HG03280 (cell line): ENCODE results near the gene CLK2.

Experiments used
- ATAC-seq: cut with Tn5 transposase; IDR thresholded peaks from one replicate; pipeline ENCODE4 v1.9.1; 2021; ENCODE audit warnings: mild to moderate bottlenecking, moderate library complexity; ENCODE audit not compliant: unreplicated experiment

CLK2 gene

DNA sequence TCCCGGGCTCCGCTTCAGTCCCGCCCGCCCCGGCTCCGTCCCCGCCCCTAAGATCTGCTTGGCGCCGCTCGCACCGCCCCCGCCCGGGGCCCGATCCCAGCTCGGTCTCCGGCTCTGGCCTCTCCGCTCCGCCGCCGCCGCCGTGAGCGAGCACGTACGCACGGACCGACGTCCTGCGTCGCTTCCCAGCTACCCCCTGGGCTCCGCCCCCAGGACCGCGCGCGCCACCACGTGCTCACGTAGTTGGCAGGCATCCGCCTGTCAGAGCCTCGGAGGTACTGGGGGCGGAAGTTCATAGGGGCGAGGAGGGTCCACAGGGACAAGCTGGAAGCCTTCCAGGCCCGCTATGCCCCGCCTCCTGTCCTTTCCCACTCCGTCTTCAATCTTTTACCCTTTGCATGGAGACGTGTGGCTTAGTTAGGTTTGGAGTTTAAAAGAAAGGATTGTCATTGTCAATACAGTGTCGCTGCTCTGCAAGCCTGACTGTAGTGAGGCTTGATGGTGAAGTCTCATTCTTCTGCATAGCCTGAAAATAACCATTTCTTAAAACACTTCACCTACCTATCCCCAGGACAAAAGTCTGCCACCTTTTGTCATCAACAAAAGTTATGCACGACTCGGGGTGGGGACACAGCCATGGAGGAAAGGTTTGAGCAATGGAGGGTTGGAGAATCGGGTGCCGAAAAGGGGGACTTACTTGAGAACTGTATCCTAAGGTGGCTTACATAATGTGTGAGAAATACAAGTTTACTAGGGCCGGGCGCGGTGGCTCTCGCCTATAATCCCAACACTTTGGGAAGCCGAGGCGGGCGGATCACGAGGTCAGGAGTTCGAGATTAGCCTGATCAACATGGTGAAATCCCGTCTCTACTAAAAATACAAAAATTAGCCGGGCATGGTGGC lies at the start of gene CLK2:
Gene CLK2 (minus strand): TSS at position 162 of the 903 bp plus-strand sequence. CDS start 2,527 bp downstream, outside the sequence.
- ATAC-seq = peak; percentile 83

DNA sequence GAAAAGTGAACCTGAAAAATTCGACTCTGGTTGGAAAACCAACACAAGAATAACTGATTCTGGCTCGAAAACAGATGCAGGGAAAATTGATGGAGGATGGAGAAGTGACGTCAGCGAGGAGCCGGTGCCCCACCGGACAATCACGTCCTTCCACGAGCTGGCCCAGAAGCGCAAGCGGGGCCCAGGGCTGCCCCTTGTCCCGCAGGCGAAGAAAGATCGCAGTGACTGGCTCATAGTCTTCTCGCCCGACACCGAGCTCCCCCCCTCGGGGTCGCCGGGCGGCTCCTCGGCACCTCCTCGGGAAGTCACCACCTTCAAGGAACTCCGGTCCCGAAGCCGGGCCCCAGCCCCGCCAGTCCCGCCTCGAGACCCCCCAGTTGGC lies 49.3 kb upstream of the CLK2 start:
- ATAC-seq = no peak

DNA sequence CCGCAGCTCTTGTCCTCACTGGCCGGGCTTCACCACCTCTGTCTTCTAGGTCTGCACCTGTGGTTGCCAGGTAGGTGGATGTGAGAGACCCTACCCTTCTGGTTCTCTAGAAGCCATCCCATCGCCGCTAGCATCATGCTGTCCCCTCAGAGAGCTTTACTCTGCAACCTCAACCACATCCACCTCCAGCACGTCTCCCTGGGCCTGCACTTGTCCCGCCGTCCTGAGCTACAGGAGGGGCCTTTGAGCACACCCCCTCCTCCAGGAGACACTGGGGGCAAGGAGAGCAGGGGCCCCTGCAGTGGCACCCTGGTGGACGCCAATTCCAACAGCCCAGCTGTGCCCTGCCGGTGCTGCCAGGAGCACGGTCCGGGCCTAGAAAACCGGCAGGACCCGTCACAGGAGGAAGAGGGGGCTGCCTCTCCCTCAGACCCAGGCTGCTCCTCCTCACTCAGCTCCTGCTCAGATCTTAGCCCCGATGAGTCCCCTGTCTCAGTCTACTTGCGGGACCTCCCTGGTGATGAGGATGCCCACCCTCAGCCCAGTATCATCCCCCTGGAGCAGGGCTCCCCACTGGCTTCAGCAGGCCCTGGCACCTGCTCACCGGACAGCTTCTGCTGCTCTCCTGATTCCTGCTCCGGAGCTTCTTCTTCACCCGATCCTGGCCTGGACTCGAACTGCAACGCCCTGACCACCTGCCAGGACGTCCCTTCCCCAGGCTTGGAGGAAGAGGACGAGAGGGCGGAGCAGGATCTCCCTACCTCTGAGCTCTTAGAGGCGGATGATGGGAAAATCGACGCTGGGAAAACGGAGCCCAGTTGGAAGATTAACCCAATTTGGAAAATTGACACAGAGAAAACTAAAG lies 48.6 kb upstream of the CLK2 start:
- no peak for ATAC-seq

DNA sequence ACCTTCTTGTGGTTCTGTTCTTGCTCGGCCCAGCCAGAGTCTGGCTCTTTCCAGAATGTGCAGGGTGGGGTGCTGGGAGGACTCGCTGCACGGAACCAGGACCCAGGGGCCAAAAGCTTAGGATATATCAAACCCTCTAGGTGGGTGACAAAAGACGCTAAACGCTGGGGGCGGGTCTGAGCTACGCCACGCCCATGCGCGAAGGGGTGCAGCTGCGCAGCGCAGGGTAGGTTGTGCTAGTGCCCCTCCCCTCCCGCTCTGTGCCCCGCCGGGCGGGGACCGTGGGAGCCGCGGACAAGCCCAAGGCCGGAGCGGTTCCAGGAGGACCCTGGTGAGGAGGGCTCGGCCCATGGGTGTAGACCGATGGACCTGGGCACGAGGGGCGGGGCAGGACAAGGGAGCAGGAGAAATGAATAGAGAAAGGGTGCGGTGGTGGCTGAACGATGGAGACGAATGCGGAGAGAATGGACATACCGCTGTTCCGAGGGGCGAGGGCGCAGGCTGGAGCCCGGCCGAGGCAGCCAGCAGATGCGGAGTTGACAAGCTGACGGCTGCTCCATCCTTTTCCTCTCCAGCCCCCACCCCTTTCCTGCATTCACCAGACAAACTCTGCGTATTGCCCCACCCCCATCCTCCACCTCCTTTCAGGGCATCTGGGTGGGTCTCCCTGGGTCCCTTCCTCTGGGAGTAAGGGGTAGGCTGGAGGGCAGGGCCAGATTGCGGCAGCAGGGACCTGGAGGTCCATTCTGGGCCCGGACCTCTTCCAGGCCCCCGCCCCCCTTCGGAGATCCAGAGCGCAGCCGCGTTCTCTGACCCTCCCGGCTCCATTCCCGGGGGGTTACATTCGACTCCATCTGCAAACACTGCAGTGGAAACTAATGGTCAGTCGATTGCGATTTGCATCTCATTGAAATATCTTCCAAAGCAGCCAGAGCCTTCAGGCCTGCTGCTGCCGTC lies 47.6 kb upstream of the CLK2 start, which contains the start of gene RUSC1:
Gene RUSC1 (plus strand): TSS at position 234 of the 957 bp plus-strand sequence. CDS start 880 bp downstream, outside the sequence.
- no peak for ATAC-seq

DNA sequence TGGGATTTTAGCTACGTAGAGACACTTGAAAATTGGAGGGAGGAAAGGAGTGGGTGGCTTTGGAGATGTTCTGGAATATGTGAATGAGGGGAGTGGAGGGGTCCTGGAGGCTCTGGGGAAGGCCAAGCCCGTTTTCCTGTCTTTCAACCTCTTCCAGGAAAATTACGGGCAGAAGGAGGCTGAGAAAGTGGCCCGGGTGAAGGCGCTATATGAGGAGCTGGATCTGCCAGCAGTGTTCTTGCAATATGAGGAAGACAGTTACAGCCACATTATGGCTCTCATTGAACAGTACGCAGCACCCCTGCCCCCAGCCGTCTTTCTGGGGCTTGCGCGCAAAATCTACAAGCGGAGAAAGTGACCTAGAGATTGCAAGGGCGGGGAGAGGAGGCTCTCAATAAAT lies 46.9 kb upstream of the CLK2 start:
- ATAC-seq = no peak

DNA sequence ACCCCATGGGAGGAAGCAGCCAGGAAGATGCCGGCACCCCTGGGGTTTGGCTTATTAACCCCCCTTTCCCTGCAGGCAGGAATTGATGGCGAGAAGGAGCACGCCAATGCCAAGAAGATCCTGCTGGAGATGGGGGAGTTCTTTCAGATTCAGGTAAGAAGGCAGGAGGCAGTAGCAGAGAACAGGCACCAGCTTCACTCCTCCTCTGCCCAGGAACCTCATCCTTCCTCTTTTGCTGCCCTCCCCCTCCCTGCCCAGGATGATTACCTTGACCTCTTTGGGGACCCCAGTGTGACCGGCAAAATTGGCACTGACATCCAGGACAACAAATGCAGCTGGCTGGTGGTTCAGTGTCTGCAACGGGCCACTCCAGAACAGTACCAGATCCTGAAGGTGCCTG lies 46.2 kb upstream of the CLK2 start:
- no peak for ATAC-seq

DNA sequence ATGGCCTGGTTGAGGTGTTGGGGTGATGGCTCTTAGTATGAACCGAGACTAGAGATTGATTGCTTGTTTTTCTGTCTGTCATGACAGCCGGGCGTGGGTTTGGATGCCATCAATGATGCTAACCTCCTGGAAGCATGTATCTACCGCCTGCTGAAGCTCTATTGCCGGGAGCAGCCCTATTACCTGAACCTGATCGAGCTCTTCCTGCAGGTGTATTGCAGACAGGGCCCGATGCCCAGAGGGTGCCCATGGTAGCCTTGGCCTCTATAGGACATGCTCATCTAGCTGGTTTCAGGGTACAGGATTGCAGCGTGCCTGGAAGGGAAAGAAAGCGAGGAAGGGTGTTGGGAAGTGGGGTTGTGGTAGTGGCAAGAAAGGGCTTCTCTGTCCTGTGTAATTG lies 44.8 kb upstream of the CLK2 start:
- no peak for ATAC-seq

DNA sequence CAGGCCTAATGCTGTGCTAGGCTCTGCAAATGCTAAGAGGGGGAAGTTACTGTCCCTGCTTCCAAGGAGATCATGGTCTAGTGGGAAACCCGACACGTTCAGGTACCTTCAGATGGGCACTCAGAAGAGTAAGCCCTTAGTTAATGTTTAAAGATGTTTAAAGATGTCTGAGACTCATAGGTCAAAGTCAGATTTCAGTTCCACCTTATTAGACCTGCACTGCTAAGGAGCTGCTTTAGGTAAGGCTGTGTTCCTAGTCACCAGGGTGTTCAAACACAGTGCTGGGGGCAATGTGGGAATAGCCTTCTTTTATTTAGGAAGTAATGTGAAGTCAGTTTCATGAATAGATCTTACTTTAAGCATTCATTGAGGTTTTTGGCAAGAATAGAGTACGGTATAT lies 43.6 kb upstream of the CLK2 start:
- no peak for ATAC-seq

DNA sequence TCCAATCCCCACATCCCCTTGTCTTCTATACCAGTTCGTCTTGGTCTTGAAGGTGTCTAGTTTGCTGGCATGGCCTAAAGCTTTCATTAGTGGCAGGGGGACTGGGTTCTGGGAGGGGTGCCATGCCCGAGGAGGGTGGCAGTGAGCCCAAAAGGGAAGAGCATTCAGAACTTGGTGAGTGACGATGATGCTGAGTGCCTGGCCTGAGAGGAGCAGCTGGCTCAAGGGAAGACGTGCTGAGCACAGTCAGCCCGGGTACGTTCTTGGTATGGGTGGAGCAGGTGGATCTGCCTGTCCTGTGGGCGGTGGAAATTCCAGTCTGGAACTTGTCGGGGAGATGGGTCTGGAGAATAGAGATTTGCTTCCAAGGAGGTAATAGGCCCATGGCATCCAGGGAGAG lies 40.0 kb upstream of the CLK2 start:
- no peak for ATAC-seq

DNA sequence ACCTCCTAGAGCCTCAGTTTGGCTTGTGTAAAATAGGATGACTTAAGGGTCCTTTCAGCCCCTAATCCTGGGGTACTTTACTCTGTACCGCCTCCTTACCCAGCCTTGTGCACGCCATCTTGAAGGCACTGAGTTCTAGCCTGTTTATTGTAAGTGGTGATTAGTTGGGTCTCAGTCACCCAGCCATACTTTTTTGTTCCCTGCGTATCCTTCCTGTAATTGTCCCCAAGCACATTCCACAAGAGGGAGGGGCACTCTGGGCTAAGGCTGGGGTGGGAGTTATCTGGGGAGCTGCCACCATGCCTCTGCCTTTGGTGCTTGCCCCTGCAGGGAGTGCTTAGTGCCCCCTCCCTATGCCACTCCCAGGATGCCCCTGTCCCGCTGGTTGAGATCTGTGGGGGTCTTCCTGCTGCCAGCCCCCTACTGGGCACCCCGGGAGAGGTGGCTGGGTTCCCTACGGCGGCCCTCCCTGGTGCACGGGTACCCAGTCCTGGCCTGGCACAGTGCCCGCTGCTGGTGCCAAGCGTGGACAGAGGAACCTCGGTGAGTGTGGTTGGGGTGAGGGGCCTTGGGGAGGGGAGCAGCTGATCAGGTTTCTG lies 36.2 kb upstream of the CLK2 start:
- ATAC-seq = no peak

DNA sequence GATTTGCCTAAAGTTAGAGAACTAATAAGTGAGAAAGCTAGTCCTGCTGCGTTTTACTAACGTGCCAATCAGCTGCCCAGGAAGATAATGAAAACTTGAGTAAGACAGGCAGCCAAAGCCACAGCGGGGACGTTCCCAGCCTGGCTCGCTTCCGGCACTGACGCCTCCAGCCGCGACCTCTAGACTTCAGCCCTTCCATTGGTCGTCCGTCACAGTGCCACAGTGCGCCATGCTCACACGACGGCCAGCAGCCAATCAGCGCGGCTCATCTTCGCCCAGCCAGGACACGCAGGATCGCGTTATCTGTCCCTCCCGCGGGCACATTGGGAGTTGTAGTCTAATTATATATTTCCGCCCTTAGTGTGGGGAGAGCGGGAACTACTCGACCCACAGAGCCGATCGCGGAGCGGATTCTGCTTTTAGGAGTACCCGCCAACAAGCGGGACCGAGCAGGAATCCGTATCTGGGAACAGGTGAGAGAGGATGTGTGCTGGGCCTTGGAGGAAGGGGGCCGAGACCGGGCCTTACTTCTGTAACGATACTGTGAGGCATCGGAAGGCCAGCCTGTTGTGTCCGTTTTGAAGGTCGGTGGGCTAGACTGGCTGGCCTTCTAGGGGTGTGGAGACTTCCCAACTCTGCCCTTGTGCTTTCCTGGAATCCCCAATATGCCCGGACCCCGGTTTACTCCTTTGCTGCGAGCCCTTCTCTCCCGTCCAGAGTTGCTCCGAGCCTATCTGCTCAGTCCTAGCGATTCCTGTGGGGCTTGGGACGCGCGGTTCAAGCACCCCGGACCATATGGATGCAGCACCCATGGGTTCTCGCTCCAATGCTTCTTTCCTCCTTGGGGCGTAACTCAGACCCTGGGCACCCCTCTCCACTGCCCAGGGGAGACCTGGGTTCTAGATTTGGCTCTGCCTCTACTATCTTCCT lies 35.5 kb upstream of the CLK2 start, which contains the start of gene FDPS:
Gene FDPS (plus strand): TSS at position 374 of the 930 bp plus-strand sequence. CDS start 924 bp downstream, outside the sequence.
- peak; percentile 94 for ATAC-seq

DNA sequence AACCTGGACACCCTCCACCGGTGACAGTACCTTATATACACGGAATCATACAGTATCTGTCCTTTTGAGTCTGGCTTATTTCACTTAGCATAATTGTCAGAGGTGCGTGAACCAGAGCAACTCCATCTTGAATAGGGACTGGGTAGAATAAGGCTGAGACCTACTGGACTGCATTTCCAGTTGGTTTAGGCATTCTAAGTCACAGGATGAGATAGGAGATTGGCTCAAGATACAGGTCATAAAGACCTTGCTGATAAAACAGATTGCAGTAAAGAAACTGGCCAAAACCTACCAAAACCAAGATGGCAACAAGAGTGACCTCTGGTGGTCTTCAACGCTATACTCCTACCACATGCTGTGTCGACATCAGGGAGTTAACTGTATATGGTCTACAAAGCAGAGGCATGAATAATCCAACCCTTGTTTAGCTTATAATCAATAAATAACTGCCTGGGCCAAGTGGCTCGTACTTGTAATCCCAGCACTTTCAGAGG lies 34.0 kb upstream of the CLK2 start:
- no peak for ATAC-seq

DNA sequence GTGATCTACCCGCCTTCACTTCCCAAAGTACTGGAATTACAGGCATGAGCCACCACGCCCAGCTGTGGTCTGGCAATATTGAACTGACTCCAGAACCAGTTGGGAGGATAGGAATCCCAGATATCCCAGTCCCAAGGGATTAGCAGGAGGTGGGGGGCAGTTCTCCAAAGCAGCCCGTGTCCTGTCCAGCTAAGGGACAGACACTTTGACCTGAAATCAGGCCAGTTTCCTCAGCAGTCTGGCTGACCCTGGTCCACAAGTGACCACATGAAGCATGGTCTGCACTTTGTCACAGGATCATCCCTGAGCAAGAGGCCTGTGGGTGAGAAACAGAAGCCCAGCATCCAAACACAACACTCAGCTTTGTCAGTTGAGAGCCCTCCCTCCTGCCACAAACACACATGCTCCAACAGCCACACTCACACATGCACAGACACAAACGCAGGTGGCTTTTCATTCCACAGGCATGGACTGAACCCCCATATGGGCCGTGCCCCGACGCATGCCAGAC lies 32.6 kb upstream of the CLK2 start:
- ATAC-seq = no peak

DNA sequence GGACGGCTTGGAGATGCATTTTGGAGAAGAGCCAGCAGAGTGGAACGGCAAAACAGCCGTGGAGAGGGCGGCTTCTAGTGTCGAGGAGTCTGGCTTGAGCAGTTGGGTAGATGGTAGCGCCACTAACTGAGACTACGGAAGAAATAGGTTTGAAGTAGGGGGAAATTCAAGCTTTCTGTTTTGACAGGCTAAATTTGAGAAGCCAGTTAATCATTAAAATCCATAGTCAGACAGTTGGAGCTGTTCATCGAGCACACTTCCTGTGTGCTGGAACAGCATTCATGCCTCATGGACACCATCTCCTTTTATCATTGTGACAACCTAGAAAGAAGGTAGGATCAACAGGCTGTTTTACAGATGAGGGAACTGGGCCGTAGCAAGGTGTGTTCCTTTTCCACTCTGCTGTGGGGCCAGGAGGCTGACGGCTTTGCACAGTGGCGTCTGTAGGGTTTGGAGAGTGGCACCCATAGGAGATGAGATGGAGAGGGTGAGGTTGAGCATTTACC lies 31.3 kb upstream of the CLK2 start:
- no peak for ATAC-seq

DNA sequence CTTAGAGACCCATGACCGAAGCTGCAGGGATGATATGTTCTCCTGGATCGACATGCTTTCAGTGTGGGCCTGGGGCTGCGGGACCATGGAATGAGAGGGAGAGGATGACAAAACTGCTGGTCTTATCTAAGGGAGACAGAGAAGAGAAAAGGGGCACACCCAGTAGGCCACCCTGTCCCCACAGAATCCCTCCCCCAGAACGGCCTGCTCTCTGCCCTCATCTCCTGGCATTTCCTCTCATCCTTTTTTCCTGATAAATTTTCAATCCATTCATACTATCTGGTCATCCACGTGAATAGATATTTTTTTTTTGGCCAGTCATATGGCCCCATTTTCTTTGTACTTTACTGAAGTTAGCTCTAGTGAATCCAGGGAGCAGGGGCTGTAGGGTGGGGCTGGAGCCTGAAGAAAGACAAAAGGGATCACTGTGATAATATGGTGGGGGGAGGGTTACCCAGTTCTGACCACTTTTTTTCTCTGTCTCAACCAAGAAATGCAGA lies 28.1 kb upstream of the CLK2 start, which contains the start of gene PKLR:
Gene PKLR (minus strand): TSS at position 97 of the 500 bp plus-strand sequence. CDS start 43 bp downstream, at position 54.
- no peak for ATAC-seq

DNA sequence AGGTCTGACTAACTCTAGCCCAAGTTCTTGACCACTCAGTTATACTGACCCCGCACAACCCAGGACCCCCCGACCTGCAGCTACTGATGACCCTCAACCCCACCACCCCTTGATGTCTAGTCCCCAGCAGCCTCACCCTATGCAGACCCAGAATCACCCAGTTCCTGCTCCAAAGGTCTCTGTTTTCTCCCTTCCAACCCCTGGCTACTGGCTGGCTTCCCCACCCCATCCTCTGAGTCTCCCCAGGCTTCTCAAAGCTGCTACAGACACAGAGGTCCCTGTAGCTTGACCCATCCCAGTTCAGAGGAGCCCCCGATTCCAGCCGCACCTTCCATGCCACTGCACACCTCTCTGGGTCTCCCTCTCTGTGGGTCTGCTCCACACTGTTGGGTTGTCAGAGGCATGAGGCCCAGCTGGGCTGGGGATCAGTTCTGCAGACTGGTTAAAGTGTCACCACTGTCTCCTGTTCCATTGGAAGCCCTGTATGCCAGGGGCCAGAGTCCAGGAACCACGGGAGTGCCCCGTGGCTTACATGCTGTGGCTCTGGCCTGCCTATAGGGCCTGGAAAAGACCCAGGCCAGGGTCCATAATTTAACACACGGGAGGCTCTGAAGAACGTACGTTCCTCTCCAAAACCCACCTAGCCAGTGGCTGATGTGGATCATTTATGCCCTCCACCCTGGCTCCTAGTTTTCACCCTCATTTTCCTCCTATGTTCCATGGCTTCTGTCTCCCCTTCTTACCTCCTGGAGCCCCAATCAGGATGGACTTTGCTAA lies 27.4 kb upstream of the CLK2 start:
- ATAC-seq = no peak

DNA sequence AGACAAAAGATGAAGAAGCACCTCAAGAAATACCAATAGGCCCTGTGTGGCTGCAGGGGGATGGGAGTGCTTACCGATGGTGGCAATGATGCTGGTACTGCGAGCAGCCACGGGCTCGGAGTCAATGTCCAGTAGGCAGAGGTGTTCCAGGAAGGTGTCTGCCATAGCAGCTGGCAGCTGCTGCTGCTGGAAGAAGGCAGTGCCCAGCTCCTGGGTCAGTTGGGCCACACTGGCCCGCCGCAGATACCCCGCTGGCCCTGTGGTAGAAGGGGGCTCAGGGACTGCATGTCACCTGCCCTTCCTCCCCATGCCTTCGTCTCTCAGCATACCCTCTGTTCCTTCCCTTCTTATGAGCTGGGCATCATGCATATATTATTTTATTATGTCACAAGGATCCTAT lies 26.7 kb upstream of the CLK2 start:
- no peak for ATAC-seq
